GM10847 (cell line): ENCODE measurements around the gene ACSL4.

Source experiments
- POLR2A ChIP-seq: IDR thresholded peaks from 2 replicates; pipeline ENCODE4 v1.6.1; 2011; ENCODE audit not compliant: insufficient read length; ENCODE audit errors: extremely low read depth

ACSL4 gene

GRCh38 chrX:109739625-109740432 lies 6.8 kb upstream of the ACSL4 start:
- TF ChIP-seq POLR2A = no peak

GRCh38 chrX:109735202-109735744 lies 2.2 kb upstream of the ACSL4 start:
- no peak for TF ChIP-seq POLR2A

GRCh38 chrX:109733613-109734083 lies 591 bp upstream of the ACSL4 start:
- no peak for TF ChIP-seq POLR2A

- no peak for TF ChIP-seq POLR2A
Observed at GRCh38 chrX:109732017-109732801, 848 bp downstream of the ACSL4 start.

GRCh38 chrX:109728173-109728535 lies 4.9 kb downstream of the ACSL4 start:
- no peak for TF ChIP-seq POLR2A

GRCh38 chrX:109720947-109721346 lies 12.1 kb downstream of the ACSL4 start:
- TF ChIP-seq POLR2A = no peak

- TF ChIP-seq POLR2A = no peak
Observed at GRCh38 chrX:109719264-109719663, 13.8 kb downstream of the ACSL4 start.

- TF ChIP-seq POLR2A = no peak
Observed at GRCh38 chrX:109716431-109717028, 16.5 kb downstream of the ACSL4 start.

GRCh38 chrX:109714340-109714958 lies 18.6 kb downstream of the ACSL4 start:
- no peak for TF ChIP-seq POLR2A

- TF ChIP-seq POLR2A = no peak
Observed at GRCh38 chrX:109710181-109710580, 22.9 kb downstream of the ACSL4 start.

- TF ChIP-seq POLR2A = no peak
Observed at GRCh38 chrX:109709129-109709631, 23.9 kb downstream of the ACSL4 start.

- TF ChIP-seq POLR2A = no peak
Observed at GRCh38 chrX:109707720-109708119, 25.3 kb downstream of the ACSL4 start.

- no peak for TF ChIP-seq POLR2A
Observed at GRCh38 chrX:109707319-109707718, 25.7 kb downstream of the ACSL4 start.

- TF ChIP-seq POLR2A = no peak
Observed at GRCh38 chrX:109704563-109704962, 28.5 kb downstream of the ACSL4 start.

GRCh38 chrX:109697855-109698254 lies 35.2 kb downstream of the ACSL4 start:
- no peak for TF ChIP-seq POLR2A
